NOMO-1 treated with dmso at 0.1 percent for 144 hours (cell line): ENCODE measurements around the gene TWIST1.

Source experiments
- DNase-seq: peaks from one replicate; lab custom pipeline; 2025; ENCODE audit not compliant: unreplicated experiment; lab: John Stamatoyannopoulos, UW

TWIST1 gene

DNA sequence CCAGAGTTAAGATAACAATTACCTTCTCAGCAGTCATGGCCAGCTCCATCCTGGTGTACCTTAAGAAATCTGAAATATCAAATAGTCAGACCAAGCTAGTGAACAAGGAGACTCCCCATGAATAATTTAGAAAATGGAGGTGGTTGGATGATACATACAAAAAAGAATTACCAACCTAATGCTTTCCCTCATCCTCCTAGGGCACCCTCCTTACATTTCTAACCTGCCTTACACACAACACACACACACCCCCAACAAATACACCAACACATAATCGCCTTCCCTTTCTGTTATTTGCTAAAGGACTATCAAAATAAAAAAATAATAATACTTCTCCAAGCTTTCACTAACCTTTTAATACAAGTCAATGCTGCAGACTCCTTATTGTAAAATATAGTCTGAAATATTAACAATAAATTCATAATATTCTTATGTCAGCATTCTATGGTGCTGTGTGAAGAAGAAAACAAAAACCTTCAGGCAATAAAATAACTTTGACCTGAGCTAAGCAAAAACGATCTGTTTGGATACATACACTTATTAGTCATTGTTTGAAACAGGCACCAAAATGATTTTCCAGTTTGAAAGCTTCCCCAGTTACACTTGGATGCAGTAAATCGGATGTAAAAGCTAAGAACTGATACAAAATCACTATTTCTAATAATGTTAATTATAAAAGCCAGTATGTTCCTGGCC lies 3.4 kb downstream of the TWIST1 start:
- DNase-seq, result no peak

DNA sequence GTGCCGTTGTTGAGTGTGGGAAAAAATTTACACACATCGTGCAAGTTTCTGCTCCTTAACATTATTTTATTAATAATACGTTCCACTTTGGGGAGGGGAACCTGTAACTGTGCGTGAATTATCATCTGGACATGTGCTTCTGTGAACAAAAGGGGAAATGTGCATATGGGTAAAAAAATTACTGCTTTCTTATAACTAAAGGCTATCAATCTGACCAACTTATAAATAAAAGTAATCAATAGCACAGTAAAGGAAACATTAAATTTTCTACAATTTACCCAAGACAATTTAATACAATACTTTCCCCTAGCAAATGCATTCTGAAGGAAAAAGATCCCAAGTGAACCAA lies 4.5 kb downstream of the TWIST1 start:
- DNase-seq, result no peak

DNA sequence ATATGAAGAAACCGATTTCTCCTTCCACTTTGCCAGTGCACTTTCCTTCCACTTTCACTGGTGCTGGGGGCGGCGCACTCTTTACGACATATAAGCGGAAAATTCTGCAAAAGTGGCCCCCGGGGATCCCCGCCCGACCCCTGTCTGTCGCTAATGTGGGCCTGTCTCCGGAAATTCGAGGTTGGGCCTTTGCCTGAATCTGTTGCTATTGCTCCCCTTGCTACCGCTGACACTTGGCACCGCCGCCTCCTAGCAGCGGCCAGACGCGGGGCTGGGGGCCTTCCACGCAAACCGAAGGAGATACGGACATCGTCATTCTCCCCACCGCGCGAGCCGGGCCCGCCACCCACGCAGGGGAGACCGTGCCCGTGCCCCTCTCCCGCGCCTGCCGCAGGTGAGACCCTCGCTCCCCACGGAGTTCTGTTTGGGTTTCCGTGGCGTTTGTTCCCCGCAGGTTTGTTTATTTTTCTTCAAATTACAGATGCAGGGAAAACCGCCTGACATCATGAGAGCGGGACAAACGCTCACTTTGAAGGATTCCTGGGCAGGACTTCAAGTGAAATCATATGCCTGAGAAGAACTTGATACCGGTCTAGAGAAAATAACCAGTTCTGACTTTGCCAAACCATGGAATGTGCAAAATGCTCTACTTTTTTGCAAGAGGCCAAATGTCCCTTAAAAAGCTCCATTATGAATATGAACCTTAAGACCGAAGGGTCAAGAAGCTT lies 5.0 kb downstream of the TWIST1 start:
- DNase-seq, result no peak

DNA sequence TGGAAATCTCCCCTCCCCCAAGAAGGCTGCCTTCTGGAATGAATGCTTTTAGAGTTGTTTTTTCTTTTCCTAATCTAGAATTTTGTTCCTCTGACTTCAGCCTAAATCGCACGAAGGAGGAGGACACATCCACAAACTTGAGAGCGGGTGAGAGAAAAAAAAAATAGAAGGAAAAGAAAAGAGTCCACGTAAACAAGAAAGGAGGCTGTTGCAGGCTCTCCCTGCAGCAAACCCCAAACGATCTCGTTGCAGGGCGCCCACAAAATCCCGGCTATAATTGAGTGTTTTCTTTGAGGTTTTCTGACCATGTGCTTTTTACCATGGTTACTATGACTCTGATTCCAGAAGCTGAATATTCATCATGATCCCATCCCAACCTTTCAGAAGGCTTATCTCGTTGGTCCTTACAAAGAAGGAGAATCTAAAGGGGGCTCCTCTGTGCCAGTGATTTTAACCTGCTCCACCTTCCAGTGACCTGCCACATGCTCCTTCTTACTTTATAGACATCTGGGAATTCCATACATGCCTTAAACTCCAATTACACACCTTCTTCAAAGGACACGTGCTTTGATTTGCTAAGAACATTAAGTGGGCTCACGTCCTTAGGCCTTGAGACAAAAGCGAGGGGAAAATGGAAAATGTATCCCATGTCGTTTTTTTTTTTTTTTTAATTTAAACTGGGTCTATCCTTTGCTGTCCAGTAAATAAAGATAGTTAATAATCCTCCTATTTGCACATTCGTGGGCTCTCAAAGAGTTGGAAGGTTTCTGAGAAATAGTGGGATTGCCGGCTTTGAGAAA lies 5.8 kb downstream of the TWIST1 start:
- DNase-seq, result no peak

DNA sequence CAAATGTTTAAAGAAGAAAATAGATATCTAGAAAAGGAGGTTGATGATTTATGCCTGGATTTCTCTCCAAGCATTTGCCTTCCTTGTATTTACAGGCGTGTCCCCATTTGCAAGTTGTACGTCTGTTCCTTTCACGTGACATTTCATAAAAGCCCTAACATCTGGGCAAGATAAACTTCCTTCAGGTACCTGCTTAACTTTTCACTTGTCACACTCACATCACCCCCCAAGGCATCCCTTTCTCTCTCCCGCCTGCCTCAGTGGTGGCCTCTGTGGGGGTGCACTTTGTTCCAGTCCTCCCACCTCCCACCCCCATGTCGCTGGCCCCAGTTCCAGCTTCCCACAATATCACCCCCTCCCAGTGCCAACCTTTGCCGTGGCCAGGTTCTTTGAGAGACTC lies 6.7 kb downstream of the TWIST1 start:
- no peak for DNase-seq

DNA sequence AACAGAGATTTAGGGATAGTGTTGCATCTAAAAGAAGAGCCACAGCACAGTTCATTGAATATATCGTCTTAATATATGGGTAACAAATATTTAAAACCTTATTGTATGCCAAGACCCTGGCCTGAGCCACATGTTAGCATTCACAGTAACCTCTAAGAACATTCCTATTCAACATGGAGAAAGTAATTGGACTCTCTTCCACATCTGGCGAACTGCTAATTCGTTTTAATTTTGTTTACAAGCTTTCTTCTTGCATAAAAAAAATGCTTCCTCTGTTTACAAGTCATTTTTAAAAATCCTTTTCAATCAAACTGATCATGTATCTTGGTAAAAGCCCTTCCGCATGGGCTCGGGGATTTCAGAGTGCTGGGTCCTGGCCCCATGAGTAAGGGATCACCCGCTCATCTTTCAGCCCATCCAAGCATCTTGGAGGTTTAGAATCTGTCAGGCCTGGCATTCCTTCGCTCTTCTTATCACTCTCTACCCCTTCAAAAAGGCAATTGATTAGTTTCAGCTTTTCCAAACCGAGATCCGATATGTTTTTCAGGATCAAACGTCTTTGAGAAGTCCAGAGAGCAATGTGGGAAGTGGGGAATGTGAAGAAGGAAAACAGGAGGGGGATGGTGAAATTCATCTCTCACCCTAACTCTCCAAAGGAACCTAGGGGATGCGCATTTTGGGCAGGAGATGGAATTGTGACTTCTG lies 7.3 kb downstream of the TWIST1 start:
- DNase-seq, result no peak

DNA sequence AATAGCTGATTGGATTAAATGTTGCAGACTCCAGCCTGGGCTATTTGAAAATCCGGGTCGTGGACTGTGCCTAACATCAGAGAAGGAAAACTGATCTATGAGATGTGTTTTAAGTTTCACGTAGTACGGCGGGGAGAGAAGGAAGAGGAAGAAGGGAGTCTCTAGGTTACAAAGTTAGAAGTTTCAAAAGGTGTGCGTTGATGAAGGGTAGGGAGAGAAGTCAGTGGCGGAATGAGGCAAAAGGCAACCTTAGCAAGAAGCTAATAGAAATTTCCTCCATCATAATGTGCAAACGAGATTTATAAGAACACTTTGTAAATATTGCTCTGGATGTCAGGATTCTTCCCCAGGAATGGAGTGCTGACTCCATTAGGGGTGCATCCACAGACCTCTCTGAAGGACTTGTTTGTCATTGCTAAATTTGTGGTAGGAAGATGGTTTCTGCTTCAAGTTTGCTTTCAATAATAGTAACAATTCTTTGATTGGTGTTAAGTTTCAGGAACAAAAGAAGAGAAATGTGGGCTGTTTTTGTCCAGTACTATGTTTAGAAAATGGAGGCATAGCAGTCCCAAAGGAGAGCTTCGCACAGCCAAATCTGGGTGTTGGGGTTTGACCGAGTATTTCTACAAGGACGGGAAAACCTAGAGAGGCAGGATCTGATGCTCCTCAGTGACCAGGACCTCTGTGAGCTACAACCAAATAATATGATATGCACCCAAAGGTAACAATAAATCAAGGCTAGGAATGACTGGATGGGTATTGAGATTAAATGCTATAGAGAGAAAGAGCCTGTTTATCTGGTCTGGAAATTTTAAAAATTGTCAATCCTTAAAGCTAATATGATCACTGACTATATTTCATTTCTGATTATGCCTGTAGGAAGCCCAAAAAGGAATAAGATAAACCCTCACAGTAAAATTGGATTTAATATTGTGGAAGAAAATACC lies 8.2 kb downstream of the TWIST1 start:
- no peak for DNase-seq

DNA sequence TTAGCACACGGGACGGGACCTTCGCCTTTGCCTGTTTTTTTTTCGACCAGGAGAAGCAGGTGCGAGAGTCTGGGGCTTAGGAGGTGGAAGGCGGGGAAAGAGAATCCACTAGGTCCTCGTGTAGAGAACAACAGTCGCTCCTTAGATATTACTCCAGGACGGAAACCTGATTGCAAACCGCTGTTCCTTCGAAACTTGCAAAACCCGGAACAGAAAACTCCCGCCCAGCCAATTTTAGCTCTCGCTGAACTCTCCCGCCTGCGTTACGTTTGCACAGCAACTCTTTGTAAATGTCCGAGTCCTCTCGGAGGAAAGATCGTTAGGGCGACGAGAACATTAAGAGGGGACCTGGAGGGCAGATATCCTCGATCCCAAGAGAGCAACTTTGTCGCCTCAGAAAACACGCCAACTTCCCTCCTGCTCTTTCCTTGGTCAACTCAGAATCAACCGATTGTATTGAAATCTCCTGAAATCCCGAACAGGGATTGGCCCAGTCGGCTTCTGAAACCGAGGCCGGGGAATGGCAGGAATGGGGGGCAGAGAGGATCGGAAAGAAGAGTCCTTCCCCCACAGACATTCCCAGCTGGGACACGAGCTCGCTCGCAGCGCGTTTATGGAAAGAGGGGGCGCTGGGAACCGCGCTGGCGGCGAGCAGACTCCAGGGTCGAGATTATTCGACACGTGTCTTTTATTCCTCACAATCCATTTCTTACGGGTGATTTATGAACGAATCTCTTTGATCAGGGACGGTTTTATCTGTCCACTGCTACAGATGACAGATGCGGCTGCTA lies 9.9 kb downstream of the TWIST1 start:
- peak; percentile 27 for DNase-seq

DNA sequence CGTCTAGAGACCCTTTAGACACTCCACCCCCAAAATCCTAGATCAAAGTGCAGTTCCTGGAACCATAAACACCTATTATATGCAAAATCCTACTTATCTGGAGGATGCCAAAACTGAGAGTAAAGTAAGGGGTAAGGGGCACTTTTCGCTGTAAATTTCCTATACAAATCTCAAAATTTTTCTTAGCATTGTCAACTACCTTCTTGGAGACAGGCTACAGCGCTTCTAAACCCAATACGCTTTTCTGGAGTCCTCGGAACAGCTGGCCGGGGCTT lies 10.4 kb downstream of the TWIST1 start:
- DNase-seq, result no peak

DNA sequence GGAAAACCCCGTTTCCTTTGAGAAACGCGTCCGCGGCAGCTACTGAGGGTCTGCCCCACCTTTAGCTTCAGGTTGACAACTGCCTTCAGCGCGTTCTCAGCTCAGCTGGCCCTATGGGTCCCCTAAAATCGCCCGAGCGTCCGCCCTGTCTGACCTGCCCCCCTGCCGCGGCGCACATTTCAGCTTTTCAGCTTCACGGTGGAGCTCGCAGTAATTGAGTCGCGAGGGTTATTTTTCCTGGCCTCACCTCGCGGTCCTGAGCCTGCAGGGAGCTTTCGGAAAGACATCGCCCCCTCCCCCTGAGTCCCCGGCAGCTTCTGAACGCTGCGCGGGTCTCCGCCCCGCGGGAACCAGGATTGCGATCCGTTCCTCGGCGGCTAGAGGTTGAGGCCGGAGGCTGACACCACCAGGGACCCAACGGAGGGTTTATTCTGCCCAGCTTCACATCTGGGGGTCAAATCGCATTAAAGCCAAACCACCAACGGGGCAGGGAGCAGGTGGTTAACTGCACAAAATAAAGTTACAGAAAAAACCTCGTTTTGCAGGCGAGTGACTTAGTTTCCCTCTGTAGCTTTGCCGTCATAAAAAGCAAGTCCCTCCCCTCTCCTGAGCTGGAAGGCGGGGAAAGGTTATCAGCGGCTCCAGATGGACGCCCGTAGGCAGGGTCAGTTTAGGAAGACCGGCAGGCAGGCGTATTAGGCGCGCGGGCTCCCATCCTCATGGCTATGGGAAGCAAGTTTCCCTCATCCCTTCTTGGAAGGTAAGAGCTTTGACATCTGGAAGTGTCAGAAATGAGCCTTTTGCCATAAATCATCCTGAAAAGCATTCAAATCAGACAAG lies 11.0 kb downstream of the TWIST1 start:
- DNase-seq, result no peak

DNA sequence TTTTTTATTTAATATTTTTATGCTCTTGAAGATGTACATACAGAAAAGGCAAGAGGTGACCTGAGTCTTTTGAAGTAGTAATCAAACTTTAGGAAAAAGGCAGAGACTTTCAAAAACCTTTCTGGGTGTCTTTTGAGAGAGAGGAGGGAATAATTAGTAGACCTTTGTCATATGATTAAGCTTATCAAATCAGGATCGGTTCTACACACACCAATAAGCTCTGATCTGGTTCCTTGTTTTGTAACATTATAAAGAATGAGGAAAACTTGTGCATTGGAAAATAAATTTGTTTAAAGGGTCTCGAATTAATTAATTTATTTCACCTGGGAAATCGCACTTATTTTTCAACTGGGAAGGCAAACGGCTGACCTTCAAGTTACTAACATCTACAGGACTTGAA lies 11.9 kb downstream of the TWIST1 start:
- no peak for DNase-seq

DNA sequence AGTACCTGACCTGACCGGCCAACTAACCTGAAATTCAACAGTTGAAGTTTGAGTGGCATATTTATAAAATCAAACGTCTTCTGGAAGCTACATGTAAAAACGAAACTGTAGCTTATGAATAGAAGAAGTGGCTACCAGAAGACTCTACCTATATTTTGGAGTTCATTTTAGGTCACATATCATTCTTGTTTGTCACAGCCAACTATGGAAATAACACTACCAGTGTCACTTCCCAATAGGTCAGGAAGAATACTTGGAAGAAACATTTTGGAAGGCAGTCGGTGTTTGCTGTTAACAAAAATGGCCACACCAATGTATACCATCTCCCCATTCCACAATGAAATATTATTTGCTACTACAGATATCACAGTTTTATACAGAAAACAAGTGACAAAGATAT lies 12.6 kb downstream of the TWIST1 start:
- DNase-seq, result no peak

DNA sequence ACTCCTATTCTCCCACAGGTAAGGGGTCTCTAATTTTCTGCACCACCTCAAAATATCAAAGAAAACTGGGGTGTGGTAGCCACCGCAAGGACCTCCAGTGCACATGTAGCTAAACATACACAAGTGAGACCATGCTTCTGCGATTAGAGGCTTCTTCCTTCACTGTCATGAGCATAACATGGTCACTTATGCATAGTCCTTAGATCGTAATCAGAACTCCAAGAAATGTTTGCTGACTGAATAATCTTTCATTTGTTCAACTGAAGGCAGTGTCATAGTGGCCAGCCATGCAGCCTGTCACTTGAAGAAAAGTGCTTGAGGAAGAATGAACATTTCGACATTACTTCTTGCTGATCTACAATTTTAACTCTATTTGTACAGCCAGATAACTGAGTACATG lies 14.6 kb downstream of the TWIST1 start:
- DNase-seq, result no peak

DNA sequence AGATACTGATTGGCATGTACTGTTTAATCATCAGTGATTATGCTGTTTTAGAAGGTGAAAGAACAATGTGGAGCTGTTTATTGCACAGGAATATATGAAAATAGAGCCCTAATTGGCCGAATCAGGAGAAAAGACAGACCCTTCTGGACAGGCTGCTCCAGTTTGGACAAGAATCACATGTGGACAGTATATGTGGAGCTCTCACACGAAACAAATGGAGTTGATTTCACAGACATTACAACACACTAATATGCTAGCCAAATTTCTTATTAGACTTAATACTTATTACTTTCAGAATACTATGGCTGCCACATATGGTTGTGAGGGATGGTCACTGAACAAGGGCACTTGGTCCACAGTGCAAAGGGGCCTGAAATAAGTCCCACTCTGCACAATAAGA lies 15.5 kb downstream of the TWIST1 start:
- DNase-seq, result no peak

DNA sequence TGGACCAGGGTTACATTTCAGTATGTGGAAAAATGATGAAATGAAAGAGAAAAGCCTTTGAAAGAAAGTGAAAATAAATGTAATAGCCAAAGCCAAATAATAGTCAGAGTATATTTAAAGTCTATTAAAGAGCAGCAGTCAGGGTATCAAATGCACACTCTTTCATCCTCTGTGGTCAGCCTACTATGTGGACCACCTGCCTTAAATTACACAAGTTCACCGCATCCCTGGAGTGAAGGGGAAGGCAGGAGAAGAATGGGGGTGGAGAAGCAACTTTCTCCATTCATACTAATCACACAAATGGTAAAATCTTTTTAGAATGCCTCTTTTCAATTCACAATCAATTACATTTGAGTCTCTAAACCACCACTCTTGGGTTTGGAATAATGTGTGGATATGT lies 16.0 kb downstream of the TWIST1 start:
- no peak for DNase-seq

DNA sequence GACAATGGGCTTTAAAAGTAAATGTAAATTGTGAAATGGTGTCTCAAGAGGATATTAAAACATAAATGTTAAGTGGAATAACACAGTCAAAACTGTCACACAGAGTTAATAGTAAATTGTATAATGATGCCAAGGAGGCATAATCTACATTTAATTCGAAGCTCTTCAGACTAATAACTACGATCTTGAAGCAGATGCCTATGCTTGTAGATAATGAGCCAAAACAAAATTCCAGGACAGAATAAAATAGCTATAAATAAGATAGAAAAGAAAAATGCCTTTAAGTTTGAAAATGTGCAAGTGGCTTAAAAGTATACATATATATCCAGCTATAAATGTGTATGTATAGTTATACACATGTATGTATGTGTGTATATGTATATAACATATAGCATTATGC lies 17.5 kb downstream of the TWIST1 start:
- no peak for DNase-seq

DNA sequence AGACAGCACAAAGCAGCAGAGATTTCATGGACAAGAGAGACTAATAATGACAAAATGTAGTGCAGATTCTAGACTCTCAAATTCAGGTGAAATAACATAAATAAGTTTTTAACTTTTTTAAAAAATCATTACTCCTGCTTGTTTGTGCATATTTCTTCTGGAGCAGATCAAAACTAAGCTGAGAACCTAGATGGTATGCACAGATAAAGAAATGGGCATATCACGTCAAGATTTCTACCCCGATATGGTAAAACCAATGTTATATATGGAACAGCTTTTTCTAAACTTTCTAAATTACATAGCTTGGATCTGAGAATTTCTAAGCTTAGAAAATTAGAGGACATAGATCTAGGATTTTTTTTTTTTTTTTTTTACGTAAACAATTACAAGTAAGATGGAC lies 18.2 kb downstream of the TWIST1 start:
- DNase-seq, result no peak

DNA sequence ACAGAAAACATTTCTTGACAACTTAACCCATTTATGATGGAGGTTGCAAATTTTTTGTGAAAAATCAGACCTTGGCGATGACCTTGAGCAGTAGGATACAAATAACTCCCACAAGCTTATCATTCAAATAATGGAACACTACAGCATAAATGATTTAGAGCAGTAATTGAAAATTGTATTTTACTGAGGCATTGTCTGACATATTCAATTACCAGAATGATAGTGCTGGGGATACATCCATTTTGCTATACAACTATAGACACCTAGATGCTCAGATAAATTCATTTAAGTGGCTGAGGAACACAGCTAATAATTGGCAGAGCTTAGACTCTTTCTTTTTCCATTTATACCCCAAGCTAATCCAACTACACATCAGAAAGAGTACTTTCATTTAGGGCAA lies 18.9 kb downstream of the TWIST1 start:
- no peak for DNase-seq
